Brain microvascular endothelial cell (primary cell): ENCODE results near the gene GLO1.
"Not testable (repeated sequence)": the region's sequence is repeated elsewhere in the genome, so short reads cannot be mapped to it uniquely, and the experiment has no call there.

Experiments used
- DNase-seq: peaks from one replicate; pipeline ENCODE4 v3.0.0-alpha.2; 2020
- H3K27ac ChIP-seq: fragments of 250-450 bp; sonication (Bioruptor Pico); 2 replicates; pipeline ENCODE4 v1.5.1; 2020; ENCODE audit warnings: mild to moderate bottlenecking, moderate library complexity
- H3K27me3 ChIP-seq: fragments of 250-450 bp; sonication (Bioruptor Pico); replicated peaks from 2 replicates; pipeline ENCODE4 v1.5.1; 2020; ENCODE audit warnings: mild to moderate bottlenecking
- H3K36me3 ChIP-seq: fragments of 250-450 bp; sonication (Bioruptor Pico); replicated peaks from 2 replicates; pipeline ENCODE4 v1.5.1; 2020; ENCODE audit warnings: mild to moderate bottlenecking
- H3K4me3 ChIP-seq: 2 replicates; pipeline ENCODE4 v1.5.1; 2011; ENCODE audit warnings: low read depth, mild to moderate bottlenecking, control low read depth, low read length, moderate library complexity
- CTCF ChIP-seq: IDR thresholded peaks from 2 replicates; pipeline ENCODE4 v1.5.1; 2011; ENCODE audit warnings: low read depth, mild to moderate bottlenecking, moderate library complexity, low read length, control low read depth, inconsistent platforms; ENCODE audit errors: missing control alignments
- in situ Hi-C: cut with HindIII; loops from 2 replicates; pipeline ENCODE4 v1.10.0; 2017; ENCODE audit warnings: low sequenced_read_pairs, low pct_ligation_motif_present

GLO1 gene

GRCh38 chr6:38703949-38704590 lies 1.1 kb upstream of the GLO1 start:
- no peaks in the 10 kb centered on the region for H3K27me3 ChIP-seq
- in situ Hi-C loops: no loop called here
- no peak overlapping the region for H3K27ac ChIP-seq
- DNase-seq: no peak
- H3K4me3 ChIP-seq: no peak overlapping the region
- no peak for TF ChIP-seq CTCF
- H3K36me3 ChIP-seq: no peaks in the 10 kb centered on the region

GRCh38 chr6:38701551-38701950 lies 1.4 kb downstream of the GLO1 start:
- in situ Hi-C loops: no loop called here
- no peak for TF ChIP-seq CTCF
- no peaks in the 10 kb centered on the region for H3K36me3 ChIP-seq
- H3K4me3 ChIP-seq: no peak overlapping the region
- no peaks in the 10 kb centered on the region for H3K27me3 ChIP-seq
- no peak overlapping the region for H3K27ac ChIP-seq
- DNase-seq: no peak

GRCh38 chr6:38699702-38700101 lies 3.2 kb downstream of the GLO1 start:
- H3K27ac ChIP-seq, H3K4me3 ChIP-seq, in situ Hi-C loops, H3K27me3 ChIP-seq, H3K36me3 ChIP-seq, DNase-seq: not testable (repeated sequence)

- no peak overlapping the region for H3K27ac ChIP-seq
- no peak overlapping the region for H3K4me3 ChIP-seq
- DNase-seq: no peak
- in situ Hi-C loops: no loop called here
- no peaks in the 10 kb centered on the region for H3K27me3 ChIP-seq
- H3K36me3 ChIP-seq: no peaks in the 10 kb centered on the region
- no peak for TF ChIP-seq CTCF
Measured at GRCh38 chr6:38697846-38698245, 5.1 kb downstream of the GLO1 start.

GRCh38 chr6:38696345-38696744 lies 6.6 kb downstream of the GLO1 start:
- no peaks in the 10 kb centered on the region for H3K27me3 ChIP-seq
- H3K27ac ChIP-seq: no peak overlapping the region
- TF ChIP-seq CTCF: no peak
- H3K4me3 ChIP-seq: no peak overlapping the region
- no peaks in the 10 kb centered on the region for H3K36me3 ChIP-seq
- DNase-seq: no peak
- in situ Hi-C loops: no loop called here

- TF ChIP-seq CTCF: no peak
- in situ Hi-C loops: no loop called here
- Histone ChIP-seq H3K27me3 (no peaks in the 10 kb centered on the region), H3K4me3 (no peak overlapping the region), H3K27ac (no peak overlapping the region), H3K36me3 (no peaks in the 10 kb centered on the region)
- DNase-seq: no peak
Measured at GRCh38 chr6:38695933-38696332, 7.0 kb downstream of the GLO1 start.
